HG02763 (cell line): ENCODE data around the gene TRIM25.
"Not testable (repeated sequence)": the region's sequence is repeated elsewhere in the genome, so short reads cannot be mapped to it uniquely, and the experiment has no call there.

Source experiments
- ATAC-seq: cut with Tn5 transposase; IDR thresholded peaks from one replicate; pipeline ENCODE4 v1.9.1; 2021; ENCODE audit warnings: mild to moderate bottlenecking, moderate library complexity; ENCODE audit not compliant: unreplicated experiment

Gene TRIM25

DNA sequence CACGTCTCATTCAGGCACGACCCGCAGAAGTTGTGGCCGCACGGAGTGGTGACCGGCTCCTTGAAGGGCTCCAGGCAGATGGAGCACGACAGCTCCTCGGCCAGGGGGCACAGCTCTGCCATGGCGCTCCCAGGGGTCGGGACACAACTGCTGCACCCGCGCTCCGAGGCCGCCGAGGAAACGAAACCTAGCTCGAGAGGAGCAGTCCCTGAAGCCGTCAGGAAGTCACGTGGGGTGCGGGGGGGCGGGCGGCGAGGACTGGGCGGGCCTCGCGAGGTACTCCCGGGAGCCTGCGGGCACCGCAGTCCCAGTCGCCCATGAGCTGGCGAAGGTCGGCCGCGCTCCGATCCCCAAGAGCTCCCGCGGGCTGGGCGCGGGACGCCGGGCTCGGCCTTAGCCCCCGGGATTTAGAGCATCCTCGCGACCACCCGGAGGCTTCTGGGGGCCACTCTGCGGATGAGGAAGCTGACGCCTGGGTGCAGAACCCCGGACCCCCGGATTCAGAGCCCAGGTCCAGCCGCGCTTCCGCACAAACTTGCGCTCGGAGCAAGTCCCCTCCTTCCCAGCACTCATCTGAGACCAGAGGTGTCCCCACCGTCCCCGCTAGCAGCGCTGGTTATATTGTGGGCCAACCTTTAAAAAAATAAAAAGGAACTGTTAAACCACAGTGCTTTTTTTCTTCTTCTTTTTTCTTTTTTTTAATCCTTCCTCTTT, at the start of gene TRIM25:
Gene TRIM25 (minus strand): TSS at position 183 of the 714 bp plus-strand sequence. CDS start 61 bp downstream, at position 122.
- ATAC-seq, result peak; percentile 58

DNA sequence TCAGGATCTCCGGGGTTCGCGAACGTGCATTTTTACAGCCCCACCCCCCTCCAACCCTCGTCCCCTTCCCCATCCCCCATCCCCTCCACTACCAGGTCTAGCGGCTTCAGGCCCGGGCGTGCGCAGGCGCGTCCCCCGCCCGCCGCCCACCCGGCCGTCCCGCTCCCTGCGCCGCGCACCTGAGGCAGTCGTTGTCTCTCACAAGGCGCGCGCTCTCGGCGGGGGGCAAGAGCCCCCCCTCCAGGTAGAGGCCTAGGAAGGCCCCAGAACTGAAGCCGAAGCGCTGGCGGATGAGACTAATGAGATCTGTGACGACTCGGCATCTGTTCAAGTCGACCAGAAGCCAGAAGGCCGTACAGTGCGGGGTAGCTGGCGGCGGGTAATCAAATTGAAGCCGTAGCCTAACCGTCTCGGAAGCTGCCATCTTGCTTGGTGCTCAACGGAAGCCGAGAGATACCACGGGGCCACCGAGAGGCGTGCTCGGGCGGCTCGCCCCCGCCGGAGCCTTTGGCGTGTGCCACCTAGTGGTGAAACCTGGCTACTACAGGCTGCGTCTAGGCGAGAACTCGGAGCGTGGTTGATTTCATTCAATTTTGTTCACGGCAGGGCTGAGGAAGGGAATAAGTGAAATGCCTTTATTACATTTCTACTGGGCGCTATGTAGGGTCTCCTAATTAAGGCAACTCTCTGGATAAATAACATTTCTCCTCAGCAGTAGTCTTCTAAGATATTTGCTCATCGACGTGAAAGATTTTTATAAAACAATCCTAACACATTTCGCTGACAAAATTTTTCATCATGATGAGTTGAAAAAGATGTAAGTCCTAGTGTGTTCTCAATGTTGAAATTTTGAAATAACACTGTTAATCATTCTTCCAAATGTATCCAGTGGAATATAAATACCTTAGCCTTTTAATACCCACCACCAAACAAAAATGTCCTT, 47.0 kb upstream of the TRIM25 start, which contains the start of gene COIL:
Gene COIL (minus strand): TSS at position 455 of the 943 bp plus-strand sequence. CDS start 31 bp downstream, at position 424.
- peak; percentile 88 for ATAC-seq

- ATAC-seq, result no peak
Observed at GRCh38 chr17:56956992-56957391, 43.1 kb upstream of the TRIM25 start.

DNA sequence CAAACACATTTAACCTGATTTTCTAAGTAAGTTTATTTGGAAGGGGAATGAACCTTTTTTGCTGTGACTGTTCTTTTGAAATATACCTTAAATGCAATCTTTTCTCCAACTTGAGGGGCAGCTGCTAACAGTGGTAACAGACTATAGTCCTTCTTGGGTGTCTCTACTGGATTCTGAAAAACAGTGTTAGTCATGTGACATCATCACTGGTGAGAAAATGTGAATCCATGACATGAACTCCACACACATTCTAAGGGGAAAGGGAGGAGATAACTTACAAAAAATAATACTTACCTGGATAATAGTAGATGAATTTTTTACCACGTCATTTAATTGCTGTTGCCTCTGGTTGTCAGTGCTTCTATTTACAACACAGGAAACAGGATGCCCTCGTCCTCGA, 35.7 kb upstream of the TRIM25 start:
- ATAC-seq, result no peak

DNA sequence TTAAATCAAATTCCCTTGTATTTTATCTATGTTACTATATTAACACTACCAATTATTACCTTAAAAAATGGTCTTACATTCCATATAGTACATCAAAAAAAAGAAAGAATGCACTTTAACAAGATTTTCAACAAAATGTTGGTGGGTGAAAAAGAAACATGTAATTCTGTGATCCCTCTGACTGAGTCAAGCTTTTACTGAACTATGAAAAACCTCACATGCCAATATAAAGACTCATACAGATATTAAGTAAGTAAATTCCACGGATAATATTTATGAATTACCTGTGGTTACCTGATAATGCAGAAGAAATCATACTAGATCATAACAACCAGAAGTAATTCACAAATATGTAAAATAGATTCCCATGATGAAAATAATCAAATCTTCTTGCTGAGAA, 34.6 kb upstream of the TRIM25 start:
- no peak for ATAC-seq

- ATAC-seq, result no peak
Observed at GRCh38 chr17:56947741-56948140, 33.9 kb upstream of the TRIM25 start.

DNA sequence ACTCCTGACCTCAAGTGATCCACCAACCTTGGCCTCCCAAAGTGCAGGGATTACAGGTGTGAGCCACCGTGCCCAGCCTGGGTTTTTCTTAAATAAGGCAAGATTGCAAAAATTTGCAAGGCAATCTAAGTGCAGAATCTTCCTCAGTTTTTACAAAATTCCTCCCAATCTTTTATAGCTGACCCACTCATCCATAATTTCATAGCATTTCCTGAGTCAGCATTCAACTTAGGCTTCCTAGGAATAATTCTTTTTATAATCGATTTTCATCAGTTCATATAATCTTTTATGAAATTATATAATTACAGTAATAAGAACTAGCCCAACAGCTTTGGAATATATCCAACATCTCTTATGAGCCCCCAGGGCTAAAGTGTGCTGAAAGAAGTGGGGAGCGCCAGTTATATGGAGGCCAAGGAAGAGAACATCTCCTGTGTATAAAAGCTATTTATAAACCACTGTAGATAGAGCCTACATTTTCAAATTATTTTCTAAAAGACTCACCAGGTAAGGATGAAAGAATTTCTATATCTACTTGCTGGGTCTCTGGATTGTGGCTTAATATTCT, 32.2 kb upstream of the TRIM25 start:
- ATAC-seq, result no peak

DNA sequence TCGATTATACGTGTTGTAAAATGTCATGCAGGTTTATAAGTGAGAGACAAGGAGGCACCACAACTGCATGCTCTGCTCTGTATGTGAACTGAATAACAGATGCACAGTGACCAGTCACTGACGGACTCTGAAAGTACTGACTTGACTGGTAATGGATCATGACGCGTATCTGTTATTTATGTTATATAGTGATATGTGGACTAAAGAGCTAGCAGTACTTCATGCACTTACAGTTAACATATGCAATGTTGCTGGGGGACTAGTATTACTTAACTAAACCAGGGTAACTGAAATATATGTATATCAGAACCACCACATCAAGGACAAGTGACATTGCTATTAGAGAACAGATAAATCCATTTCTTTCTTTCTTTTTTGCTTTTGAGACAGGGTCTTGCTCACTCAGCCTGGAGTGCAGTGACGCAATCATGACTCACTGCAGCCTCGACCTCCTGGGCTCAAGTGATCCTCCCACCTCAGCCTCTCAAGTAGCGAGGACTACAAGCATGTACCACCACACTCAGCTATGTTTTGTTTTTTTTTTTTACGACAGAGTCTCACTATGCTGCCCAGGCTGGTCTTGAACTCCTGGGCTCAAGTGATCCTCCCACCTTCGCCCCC, 29.8 kb upstream of the TRIM25 start:
- no peak for ATAC-seq

- ATAC-seq, result peak; percentile 45
Observed at GRCh38 chr17:56939869-56940484, 26.1 kb upstream of the TRIM25 start.

DNA sequence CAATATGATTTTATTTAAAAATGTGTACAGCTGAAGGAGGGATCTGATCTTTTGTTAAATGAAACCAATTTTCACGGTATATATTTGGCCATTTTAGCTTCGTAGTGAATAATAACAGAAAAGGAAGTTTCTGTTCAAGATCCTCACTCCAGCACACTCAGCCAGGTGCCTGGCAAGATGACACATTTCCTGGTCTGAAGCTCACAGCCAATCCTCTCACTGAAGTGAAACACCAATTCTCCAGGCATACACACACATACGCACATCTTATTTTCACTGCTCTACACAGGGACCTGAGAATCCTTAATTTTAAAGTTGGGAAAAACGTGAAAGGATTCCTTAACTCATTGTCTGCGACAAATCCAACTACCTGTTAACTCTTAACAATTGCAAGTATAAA, 24.4 kb upstream of the TRIM25 start:
- ATAC-seq, result not testable (repeated sequence)

- no peak for ATAC-seq
Observed at GRCh38 chr17:56937687-56938086, 23.8 kb upstream of the TRIM25 start.

GRCh38 chr17:56936697-56937322, 23.0 kb upstream of the TRIM25 start:
- ATAC-seq, result no peak

DNA sequence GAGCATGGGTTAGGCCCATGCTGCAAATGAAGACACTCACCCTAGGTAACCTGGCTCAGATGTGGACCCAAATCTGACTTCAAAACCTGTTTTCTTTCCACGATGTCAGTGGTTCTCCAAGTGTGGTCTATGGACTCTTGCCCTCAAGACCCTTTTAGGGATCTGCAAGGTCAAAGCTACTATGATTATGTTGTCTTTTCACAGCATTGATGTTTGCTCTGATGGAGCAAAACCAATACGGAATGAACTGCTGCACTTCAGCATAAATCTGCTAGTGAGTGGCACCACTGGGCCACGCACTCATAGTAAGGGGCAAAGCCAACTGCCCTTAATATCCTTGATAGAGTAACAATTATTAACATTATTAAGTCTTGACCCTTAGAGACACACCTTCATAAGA, 21.6 kb upstream of the TRIM25 start:
- ATAC-seq, result no peak

DNA sequence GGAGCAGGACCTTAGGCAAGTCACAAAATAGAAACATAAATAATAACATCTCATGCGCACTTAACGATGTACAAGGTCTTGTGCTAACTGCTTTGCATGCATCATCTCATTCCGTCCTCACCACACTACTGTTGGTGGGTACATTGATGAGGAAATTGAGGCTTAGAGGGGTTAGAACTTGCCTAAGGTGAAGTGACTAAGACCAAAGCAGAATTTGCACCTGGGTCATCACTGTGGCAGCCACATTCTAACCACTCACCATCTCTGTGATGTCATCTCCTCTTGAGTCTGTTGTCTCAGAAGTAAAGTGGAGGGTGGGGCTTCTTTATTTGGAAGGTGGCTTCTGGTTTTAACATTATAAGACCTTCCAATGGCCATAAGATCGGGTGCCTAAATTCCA, 20.4 kb upstream of the TRIM25 start:
- no peak for ATAC-seq

DNA sequence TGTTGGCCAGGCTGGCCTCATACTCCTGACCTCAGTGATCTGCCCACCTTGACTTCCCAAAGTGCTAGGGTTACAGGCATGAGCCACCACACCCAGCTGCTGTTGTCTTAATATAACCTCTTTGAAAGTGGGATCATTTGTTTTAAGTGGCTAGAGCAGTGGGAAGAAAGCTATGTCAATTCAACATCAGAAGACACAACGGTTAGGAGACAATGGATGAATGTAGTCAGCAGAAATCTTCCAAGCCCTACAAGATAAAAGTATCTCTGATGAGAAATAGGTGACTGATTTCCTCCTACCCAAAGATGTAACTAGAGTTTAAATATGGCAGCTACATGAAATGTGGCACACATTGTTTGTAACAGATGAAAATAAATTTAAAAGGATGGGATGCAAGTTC, 20.0 kb upstream of the TRIM25 start:
- no peak for ATAC-seq

DNA sequence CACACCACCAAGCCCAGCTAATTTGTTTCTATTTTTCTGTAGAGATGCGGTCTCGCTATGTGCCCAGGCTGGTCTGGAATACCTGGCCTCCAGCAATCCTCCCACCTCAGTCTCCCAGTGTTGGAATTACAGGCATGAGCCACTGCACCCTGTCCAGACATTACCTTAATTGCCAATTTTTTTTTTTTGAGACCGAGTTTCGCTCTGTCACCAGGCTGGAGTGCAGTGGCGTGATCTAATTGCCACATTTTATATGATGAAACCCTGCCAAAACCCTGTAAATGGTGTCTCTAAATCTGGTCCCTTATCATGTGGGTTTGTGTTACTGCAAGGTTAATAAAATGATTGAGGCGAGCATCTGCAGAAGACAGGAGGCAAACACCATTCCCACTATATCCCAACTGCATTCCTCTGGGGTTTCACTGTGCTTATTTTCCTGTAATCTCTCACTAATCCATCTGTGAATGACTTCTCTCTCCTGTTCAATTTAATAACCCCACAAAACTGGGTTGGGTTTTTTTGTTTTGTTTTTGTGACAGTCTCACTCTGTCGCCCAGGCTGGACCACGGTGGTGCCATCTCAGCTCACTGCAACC, 19.4 kb upstream of the TRIM25 start:
- no peak for ATAC-seq

DNA sequence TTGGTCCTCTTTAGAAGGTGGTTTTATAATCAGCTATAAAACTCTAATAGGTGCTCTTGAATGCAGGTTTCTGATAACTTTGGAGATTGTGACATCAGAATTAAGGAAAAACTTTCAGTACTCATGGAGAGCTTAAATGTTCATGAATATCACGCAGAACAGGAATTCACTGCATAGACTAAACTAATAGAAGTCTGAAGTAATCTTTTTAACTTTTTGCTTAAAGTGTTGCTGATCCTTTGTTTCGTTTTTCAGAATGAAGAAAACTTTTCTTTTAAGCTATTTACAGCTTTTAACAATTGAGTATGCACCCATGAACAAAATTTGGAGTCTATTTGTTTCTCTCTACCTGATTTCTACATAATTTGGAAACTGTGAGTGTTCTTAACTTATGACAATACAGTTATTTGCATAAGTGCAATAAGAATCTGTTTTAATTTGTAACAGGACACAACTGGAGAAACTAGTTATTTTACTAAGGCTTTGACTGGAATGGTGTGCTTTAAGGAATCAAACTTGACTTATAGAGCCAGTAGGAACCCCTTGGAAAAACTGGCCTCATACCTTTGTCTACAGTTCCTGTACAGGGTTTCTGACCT, 17.0 kb upstream of the TRIM25 start:
- ATAC-seq, result no peak

- no peak for ATAC-seq
Observed at GRCh38 chr17:56929362-56929969, 15.6 kb upstream of the TRIM25 start.

DNA sequence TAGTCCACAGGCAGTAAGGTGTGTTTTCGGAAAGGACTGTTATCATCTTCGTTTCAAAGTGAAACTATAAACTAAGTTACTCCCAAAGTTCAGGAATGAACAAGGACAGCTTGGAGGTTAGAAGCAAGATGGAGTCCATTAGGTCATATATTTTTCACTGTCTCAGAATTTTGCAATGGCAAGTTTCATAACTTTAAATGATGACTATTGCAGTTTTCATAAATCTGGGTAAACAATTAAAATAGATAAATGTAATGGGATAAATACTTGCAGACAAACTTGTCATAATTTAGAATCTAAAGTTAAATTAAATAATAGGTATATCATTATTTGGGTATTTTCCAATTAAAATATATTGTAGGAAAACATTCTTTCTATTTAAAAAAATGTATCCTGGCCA, 14.7 kb upstream of the TRIM25 start:
- no peak for ATAC-seq
